Natural killer cell (primary cell): ENCODE results near the gene PRR16. TPM values are rescaled to one million over a fixed set of nuclear protein-coding genes. Genes with fewer than 3 reads are reported as not detected.

ENCODE experiments used
- ATAC-seq, 3 donors: fragments of 150-1000 bp in 2 of 3; fragments of 200-7000 bp in 1 of 3; cut with Tn5 transposase; 1 replicate in 1 of 3; 2 replicates in 2 of 3; pipeline ENCODE4 v1.10.0; 2021; ENCODE audit warnings: mild to moderate bottlenecking in 2 of 3, moderate library complexity in 2 of 3
- DNase-seq, 2 donors: peaks; one replicate each; pipeline versions ENCODE4 v3.0.0 to v3.0.0-alpha.2; 2013 to 2021; ENCODE audit warnings: mixed read lengths in 1 of 2
- H3K27ac ChIP-seq: one replicate; pipeline ENCODE4 v1.5.1; 2013; ENCODE audit warnings: mild to moderate bottlenecking, low read length
- H3K27me3 ChIP-seq: one replicate; pipeline ENCODE4 v1.6.1; 2013; ENCODE audit warnings: low read length; ENCODE audit not compliant: control insufficient read depth, insufficient read depth
- H3K36me3 ChIP-seq: one replicate; pipeline ENCODE4 v1.6.1; 2013; ENCODE audit warnings: low read length; ENCODE audit not compliant: control insufficient read depth, insufficient read depth
- H3K4me1 ChIP-seq: one replicate; pipeline ENCODE4 v1.6.1; 2013; ENCODE audit warnings: low read length; ENCODE audit not compliant: control insufficient read depth, insufficient read depth
- H3K4me3 ChIP-seq: one replicate; pipeline ENCODE4 v1.5.1; 2013; ENCODE audit warnings: low read length
- H3K9me3 ChIP-seq: one replicate; pipeline ENCODE4 v1.6.1; 2013; ENCODE audit warnings: low read length; ENCODE audit not compliant: control insufficient read depth, insufficient read depth
- H3K27ac Mint-ChIP-seq, 2 donors: one replicate each; pipeline ENCODE4 v1.8.0; 2022; ENCODE audit warnings: mild to moderate bottlenecking in 2 of 2, mixed read lengths in 2 of 2, moderate library complexity in 1 of 2
- H3K27me3 Mint-ChIP-seq, 2 donors: one replicate each; pipeline ENCODE4 v1.8.0; 2022; ENCODE audit warnings: low read depth in 2 of 2, mixed read lengths in 2 of 2
- H3K36me3 Mint-ChIP-seq: one replicate; pipeline ENCODE4 v1.8.0; 2022; ENCODE audit warnings: mixed read lengths
- H3K4me1 Mint-ChIP-seq, 2 donors: one replicate each; pipeline ENCODE4 v1.8.0; 2022; ENCODE audit warnings: mixed read lengths in 2 of 2
- H3K4me3 Mint-ChIP-seq: one replicate; pipeline ENCODE4 v1.8.0; 2022; ENCODE audit warnings: mild to moderate bottlenecking, moderate library complexity, mixed read lengths
- H3K9me3 Mint-ChIP-seq, 2 donors: one replicate each; pipeline ENCODE4 v1.8.0; 2022; ENCODE audit warnings: mixed read lengths in 2 of 2
- CTCF ChIP-seq: fragments of 200-600 bp; IDR thresholded peaks from one replicate; pipeline ENCODE4 v1.8.0; 2022; ENCODE audit warnings: antibody characterized with exemption
- WGBS: methylation state at CpG from one replicate; pipeline ENCODE4 v1.1.7; 2013; ENCODE audit warnings: missing lambda C conversion rate; ENCODE audit not compliant: insufficient coverage; 5-methylcytosine and 5-hydroxymethylcytosine counted together
- intact Hi-C: fragments of 100-400 bp; cut with micrococcal nuclease; formaldehyde crosslinking; loops from one replicate; pipeline ENCODE4 v1.14.2; 2022
- total RNA-seq, 4 donors: library from RNA; stranded (reverse); fragments of 120-200 nt in 1 of 4; gene quantifications; one replicate each; pipeline versions ENCODE4 v1.2.3 to v1.2.4, GENCODE V29; 2013 to 2022

PRR16 gene
- total RNA-seq, 3 donors from 2014 or later (not counting 1 experiment from before 2014, with no cell fraction given) = not detected

GRCh38 chr5:120512068-120512467 lies 48.0 kb downstream of the PRR16 start:
- TF ChIP-seq CTCF = no peak
- Mint-ChIP-seq H3K4me1 (no peaks in the 10 kb centered on the region), H3K27ac (no peak overlapping the region), H3K9me3 (peaks cover 5 to 8% of the 10 kb centered on the region in 2 donors), H3K36me3 (no peaks in the 10 kb centered on the region), H3K27me3 (no peaks in the 10 kb centered on the region), H3K4me3 (no peak overlapping the region)
- intact Hi-C loops = no loop called here
- Histone ChIP-seq H3K36me3 (no peaks in the 10 kb centered on the region), H3K9me3 (peaks cover 4% of the 10 kb centered on the region), H3K4me1 (no peaks in the 10 kb centered on the region), H3K27me3 (no peaks in the 10 kb centered on the region), H3K27ac (no peak overlapping the region), H3K4me3 (no peak overlapping the region)
- 78% methylated on average over 2 of the region's 2 CpGs for WGBS
- no peak for DNase-seq
- no peak for ATAC-seq

GRCh38 chr5:120512791-120513650 lies 48.9 kb downstream of the PRR16 start:
- Histone ChIP-seq H3K27ac (no peak overlapping the region), H3K36me3 (no peaks in the 10 kb centered on the region), H3K27me3 (no peaks in the 10 kb centered on the region), H3K4me1 (no peaks in the 10 kb centered on the region), H3K4me3 (no peak overlapping the region), H3K9me3 (peaks cover 4% of the 10 kb centered on the region)
- Mint-ChIP-seq H3K27me3 (no peaks in the 10 kb centered on the region), H3K27ac (no peak overlapping the region), H3K4me3 (no peak overlapping the region), H3K9me3 (peaks cover 5 to 11% of the 10 kb centered on the region in 2 donors), H3K4me1 (no peaks in the 10 kb centered on the region), H3K36me3 (no peaks in the 10 kb centered on the region)
- no peak for TF ChIP-seq CTCF
- ATAC-seq (no peak), DNase-seq (no peak)
- 87% methylated on average over 10 of the region's 13 CpGs for WGBS
- intact Hi-C loops = no loop called here

- H3K27me3 ChIP-seq = no peaks in the 10 kb centered on the region
- no peaks in the 10 kb centered on the region for H3K4me1 ChIP-seq
- H3K4me3 ChIP-seq = no peak overlapping the region
- DNase-seq (no peak), ATAC-seq (no peak)
- 80% methylated on average over 2 of the region's 2 CpGs for WGBS
- intact Hi-C loops = no loop called here
- no peaks in the 10 kb centered on the region for H3K36me3 Mint-ChIP-seq
- peaks cover 4% of the 10 kb centered on the region for H3K9me3 ChIP-seq
- no peak for TF ChIP-seq CTCF
- peaks cover 5 to 11% of the 10 kb centered on the region in 2 donors for H3K9me3 Mint-ChIP-seq
- H3K27ac ChIP-seq = no peak overlapping the region
- no peaks in the 10 kb centered on the region for H3K27me3 Mint-ChIP-seq
- H3K4me3 Mint-ChIP-seq = no peak overlapping the region
- H3K4me1 Mint-ChIP-seq = no peaks in the 10 kb centered on the region
- no peak overlapping the region for H3K27ac Mint-ChIP-seq
- H3K36me3 ChIP-seq = no peaks in the 10 kb centered on the region
These were observed 52.7 kb downstream of the PRR16 start for GRCh38 chr5:120516805-120517204.
